OCI-LY1 (cell line): ENCODE measurements around the gene UCN2.

ENCODE experiments used
- H2AFZ ChIP-seq: fragments of 200-600 bp; sonication (generic), shearing (Covaris generic); 2 replicates; pipeline ENCODE4 v1.6.0; 2014; ENCODE audit warnings: antibody characterized with exemption, mild to moderate bottlenecking, low read length
- H3F3A ChIP-seq: fragments of 200-600 bp; sonication (generic), shearing (Covaris generic); 2 replicates; pipeline ENCODE4 v1.6.0; 2014; ENCODE audit warnings: mild to moderate bottlenecking, antibody characterized with exemption, low read length, moderate library complexity; ENCODE audit not compliant: insufficient read depth
- H3K27ac ChIP-seq: fragments of 200-600 bp; sonication (generic); 2 replicates; pipeline ENCODE4 v1.5.1; 2014; ENCODE audit warnings: low read length, mixed run types, mild to moderate bottlenecking, low read depth; ENCODE audit not compliant: poor library complexity, severe bottlenecking
- H3K27me3 ChIP-seq: fragments of 200-600 bp; sonication (generic); 2 replicates; pipeline ENCODE4 v1.6.0; 2014; ENCODE audit warnings: antibody characterized with exemption, mild to moderate bottlenecking, low read length, moderate library complexity; ENCODE audit not compliant: insufficient read depth
- H3K36me3 ChIP-seq: fragments of 200-600 bp; sonication (generic); 2 replicates; pipeline ENCODE4 v1.6.1; 2014; ENCODE audit warnings: mild to moderate bottlenecking, antibody characterized with exemption, low read length, moderate library complexity, mixed read lengths; ENCODE audit not compliant: insufficient read depth
- H3K4me1 ChIP-seq: fragments of 200-600 bp; sonication (generic); 2 replicates; pipeline ENCODE4 v1.5.1; 2014; ENCODE audit warnings: mild to moderate bottlenecking, low read length, moderate library complexity; ENCODE audit not compliant: insufficient read depth, severe bottlenecking
- H3K4me2 ChIP-seq: fragments of 200-600 bp; sonication (generic), shearing (Covaris generic); 2 replicates; pipeline ENCODE4 v1.6.1; 2014; ENCODE audit warnings: low read length
- H3K4me3 ChIP-seq: fragments of 200-600 bp; sonication (generic); 2 replicates; pipeline ENCODE4 v1.5.1; 2014; ENCODE audit warnings: low read length, low read depth, mild to moderate bottlenecking, mixed read lengths; ENCODE audit not compliant: poor library complexity, severe bottlenecking
- H3K79me2 ChIP-seq: fragments of 200-600 bp; shearing (Covaris generic); 2 replicates; pipeline ENCODE4 v1.6.1; 2016; ENCODE audit warnings: mixed run types, low read length, mixed read lengths; ENCODE audit not compliant: insufficient read depth
- H3K9ac ChIP-seq: fragments of 200-600 bp; sonication (generic), shearing (Covaris generic); 2 replicates; pipeline ENCODE4 v1.6.1; 2014; ENCODE audit warnings: mild to moderate bottlenecking, low read length, mixed read lengths
- H3K9me2 ChIP-seq: fragments of 200-600 bp; sonication (generic), shearing (Covaris generic); 2 replicates; pipeline ENCODE4 v1.6.1; 2014; ENCODE audit warnings: low read depth, mild to moderate bottlenecking, low read length, mixed read lengths
- H3K9me3 ChIP-seq: fragments of 200-600 bp; shearing (Covaris generic); 2 replicates; pipeline ENCODE4 v1.6.1; 2014; ENCODE audit warnings: low read length, mixed read lengths
- H4K20me1 ChIP-seq: fragments of 200-600 bp; sonication (generic), shearing (Covaris generic); 2 replicates; pipeline ENCODE4 v1.6.0; 2016; ENCODE audit warnings: mild to moderate bottlenecking, low read length; ENCODE audit not compliant: insufficient read depth
- CTCF ChIP-seq: fragments of 200-600 bp; sonication (generic), shearing (Covaris generic); IDR thresholded peaks from 2 replicates; pipeline ENCODE4 v1.5.1; 2017; ENCODE audit warnings: mild to moderate bottlenecking, antibody characterized with exemption, low read length, moderate library complexity, mixed read lengths
- EZH2 ChIP-seq: fragments of 200-600 bp; sonication (generic), shearing (Covaris generic); IDR thresholded peaks from 2 replicates; pipeline ENCODE4 v1.8.0; 2017; ENCODE audit warnings: borderline replicate concordance, mixed run types, mild to moderate bottlenecking, antibody characterized with exemption, low read length, moderate library complexity, mixed read lengths

UCN2 gene

GRCh38 chr3:48599509-48600285, 36.1 kb upstream of the UCN2 start:
- Histone ChIP-seq H3K4me1 (no peaks in the 10 kb centered on the region), H3K4me2 (no peak overlapping the region), H3K9me3 (no peaks in the 10 kb centered on the region), H3K36me3 (peaks cover 73% of the 10 kb centered on the region), H2AFZ (no peak overlapping the region), H3K79me2 (no peaks in the 10 kb centered on the region), H3K9me2 (no peaks in the 10 kb centered on the region), H3K27me3 (no peaks in the 10 kb centered on the region; the same call in 1 of the 2 replicates), H3K4me3 (no peak overlapping the region), H4K20me1 (no peaks in the 10 kb centered on the region), H3F3A (no peaks in the 10 kb centered on the region), H3K9ac (no peak overlapping the region), H3K27ac (no peak overlapping the region)
- TF ChIP-seq CTCF (no peak), EZH2 (no peak)

- Histone ChIP-seq H3K79me2 (no peaks in the 10 kb centered on the region), H3F3A (no peaks in the 10 kb centered on the region), H2AFZ (no peak overlapping the region), H3K36me3 (peaks cover 67% of the 10 kb centered on the region), H3K4me2 (no peak overlapping the region), H3K9me3 (no peaks in the 10 kb centered on the region), H3K9ac (no peak overlapping the region), H3K4me1 (no peaks in the 10 kb centered on the region), H3K27me3 (peaks cover 5% of the 10 kb centered on the region), H3K4me3 (no peak overlapping the region), H3K27ac (no peak overlapping the region), H3K9me2 (no peaks in the 10 kb centered on the region), H4K20me1 (no peaks in the 10 kb centered on the region)
- TF ChIP-seq EZH2, result no peak
- no peak for TF ChIP-seq CTCF
These were observed 35.5 kb upstream of the UCN2 start for GRCh38 chr3:48599077-48599501.

DNA sequence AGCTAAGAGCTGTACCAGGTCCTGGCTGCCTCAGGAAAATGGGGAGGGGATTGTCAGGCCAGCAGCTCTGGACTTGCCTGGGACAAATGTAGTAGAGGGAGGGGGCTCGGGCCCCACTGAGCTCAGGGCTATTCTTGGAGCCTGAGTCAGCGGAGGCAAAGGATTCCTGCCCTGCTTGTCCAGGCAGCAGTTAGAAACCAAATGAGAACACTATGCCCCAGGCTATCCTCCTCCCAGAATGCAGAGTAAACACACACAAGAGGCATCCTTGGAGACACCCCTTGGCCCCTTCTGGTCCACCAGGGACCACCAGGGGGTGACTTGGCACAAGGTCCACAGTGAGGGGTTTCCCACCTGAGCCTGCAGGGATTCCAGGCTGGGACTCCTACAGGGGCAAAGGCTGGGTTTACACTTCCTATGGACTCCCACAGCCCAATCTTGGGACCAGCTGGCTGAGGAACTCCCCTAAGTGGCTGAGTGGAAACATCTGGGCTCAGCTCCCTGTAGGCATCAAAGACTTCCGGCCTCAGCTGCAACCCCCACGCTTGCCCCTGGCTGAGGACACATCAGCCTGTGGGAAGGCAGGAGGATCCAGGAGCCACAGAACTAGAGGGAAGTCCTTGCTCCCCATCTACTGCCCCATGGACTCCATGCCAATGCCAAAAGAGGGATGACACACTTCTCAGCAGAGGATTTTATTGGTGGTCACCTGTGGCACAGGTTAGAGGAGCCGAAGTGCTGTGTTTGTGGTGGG, 34.9 kb upstream of the UCN2 start:
- H2AFZ ChIP-seq, result no peak overlapping the region
- H3K4me1 ChIP-seq, result no peaks in the 10 kb centered on the region
- H3K4me3 ChIP-seq, result no peak overlapping the region
- H4K20me1 ChIP-seq, result no peaks in the 10 kb centered on the region
- peaks cover 61% of the 10 kb centered on the region for H3K36me3 ChIP-seq
- H3K9ac ChIP-seq, result no peak overlapping the region
- H3K9me3 ChIP-seq, result no peaks in the 10 kb centered on the region
- H3K27ac ChIP-seq, result no peak overlapping the region
- H3K9me2 ChIP-seq, result no peaks in the 10 kb centered on the region
- no peak overlapping the region for H3K4me2 ChIP-seq
- no peaks in the 10 kb centered on the region for H3F3A ChIP-seq
- H3K27me3 ChIP-seq, result peaks cover 11% of the 10 kb centered on the region
- no peaks in the 10 kb centered on the region for H3K79me2 ChIP-seq
- TF ChIP-seq CTCF (no peak), EZH2 (no peak)
